ENCODE measurements around the gene MON2.

The MON2 gene

GRCh38 chr12:62640910-62641448 is 174.4 kb downstream of the MON2 start:
- TF ChIP-seq ZFX (IDR thresholded peaks at IDR 0.05; ENCODE audit: borderline replicate concordance) (no peak), CTCF (IDR thresholded peaks at IDR 0.05) (no peak)
- no peak overlapping the region for H3K27ac ChIP-seq

DNA sequence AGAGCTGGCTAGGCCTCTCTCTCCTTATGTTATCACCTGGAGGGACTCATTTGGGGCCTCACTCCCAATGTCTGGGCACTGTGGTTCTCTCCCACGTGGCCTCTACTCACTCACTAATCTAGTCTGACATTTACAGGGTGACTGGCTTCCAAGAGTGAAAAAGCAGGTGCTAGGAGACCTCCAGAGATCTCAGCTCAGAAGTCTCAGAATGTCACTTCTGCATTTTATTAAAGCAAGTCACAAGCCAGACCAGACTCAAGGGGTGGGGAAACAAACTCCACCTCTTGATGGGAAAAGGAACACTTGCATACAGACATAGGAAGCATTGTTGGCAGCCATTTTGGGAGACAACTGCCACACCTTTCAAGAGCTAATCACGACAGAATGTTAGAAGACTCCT is 175.9 kb downstream of the MON2 start:
- TF ChIP-seq ZFX (IDR thresholded peaks at IDR 0.05; ENCODE audit: borderline replicate concordance) (no peak), CTCF (IDR thresholded peaks at IDR 0.05) (no peak)
- no peak overlapping the region for H3K27ac ChIP-seq

DNA sequence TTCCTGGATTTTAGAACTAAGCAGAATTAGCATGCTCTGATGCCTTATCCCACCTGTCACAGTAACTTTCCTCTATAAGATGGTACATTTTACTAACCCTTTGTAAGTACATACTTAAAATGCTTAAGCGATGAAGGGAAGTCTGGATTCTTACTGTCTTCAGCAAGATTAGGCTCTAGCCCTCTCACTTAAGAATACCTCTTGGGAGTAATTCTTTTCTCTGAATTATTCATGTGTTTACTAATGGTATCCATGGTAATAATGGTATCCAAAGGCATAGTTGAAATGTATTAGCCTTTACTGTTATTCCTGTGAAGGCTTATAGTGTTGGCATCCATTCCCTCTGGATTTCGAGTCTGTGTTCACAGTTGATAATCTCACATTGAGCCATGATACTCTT is 176.9 kb downstream of the MON2 start:
- TF ChIP-seq CTCF (IDR thresholded peaks at IDR 0.05) (no peak), ZFX (IDR thresholded peaks at IDR 0.05; ENCODE audit: borderline replicate concordance) (no peak)
- H3K27ac ChIP-seq, result no peak overlapping the region

DNA sequence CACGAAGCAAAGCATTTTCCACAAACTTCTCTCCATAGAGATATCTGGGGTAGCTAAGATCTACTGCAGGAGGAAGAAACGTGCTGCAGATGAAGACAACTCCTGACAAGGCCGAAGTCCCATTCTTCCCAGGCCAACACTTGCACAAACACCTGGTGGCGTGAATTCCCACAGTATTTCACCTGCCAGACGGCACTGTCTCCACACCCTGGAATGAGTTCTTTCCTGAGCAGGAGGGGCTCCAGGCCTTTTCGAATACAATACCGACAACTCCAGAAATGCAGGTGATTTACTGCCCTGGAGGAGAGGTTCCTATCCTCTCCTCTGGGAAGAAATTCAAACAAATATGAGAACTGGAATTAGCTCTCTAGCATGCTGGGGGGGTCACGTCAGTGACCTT is 179.9 kb downstream of the MON2 start:
- TF ChIP-seq CTCF (IDR thresholded peaks at IDR 0.05) (no peak), ZFX (IDR thresholded peaks at IDR 0.05; ENCODE audit: borderline replicate concordance) (no peak)
- no peak overlapping the region for H3K27ac ChIP-seq

GRCh38 chr12:62647586-62647985 is 181.0 kb downstream of the MON2 start:
- no peak overlapping the region for H3K27ac ChIP-seq

DNA sequence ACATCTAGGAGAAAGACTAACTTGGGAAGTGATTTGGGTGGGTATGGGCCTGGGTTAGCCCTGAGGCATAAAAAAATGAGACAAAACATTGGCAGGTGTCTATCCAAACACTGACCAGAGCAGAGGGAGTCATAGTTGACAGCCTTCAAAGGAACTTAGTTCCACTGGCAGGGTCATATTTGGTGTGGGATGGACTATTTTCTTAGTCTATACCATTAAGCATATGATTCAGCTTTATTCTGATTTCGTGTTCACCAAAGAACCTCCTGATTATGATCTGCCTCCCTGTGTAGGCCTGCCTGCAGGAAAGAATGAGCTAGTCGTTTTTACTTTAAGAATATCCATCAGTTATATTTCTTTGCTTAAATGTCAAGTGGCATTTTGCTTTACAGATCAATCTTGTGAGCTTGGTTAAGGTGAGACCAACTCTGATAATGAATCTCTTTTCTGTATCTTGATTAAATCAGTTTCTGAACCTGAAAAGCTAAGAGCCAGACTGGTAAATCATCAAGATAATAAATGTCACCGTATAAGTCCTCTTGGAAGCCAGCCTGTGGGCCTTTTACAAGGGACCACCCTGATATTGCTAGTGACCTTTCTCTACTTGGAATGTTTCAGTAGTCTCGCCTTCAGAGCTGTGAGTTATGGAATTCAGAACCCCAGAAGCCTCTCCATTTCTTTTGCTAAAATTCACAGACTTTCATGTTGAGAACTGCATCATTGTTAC is 182.9 kb downstream of the MON2 start:
- no peak overlapping the region for H3K27ac ChIP-seq
- no peak for TF ChIP-seq CTCF (IDR thresholded peaks at IDR 0.05)
- TF ChIP-seq ZFX (IDR thresholded peaks at IDR 0.05; ENCODE audit: borderline replicate concordance), result no peak

More at GRCh38 chr12:62647586-62647985, 181.0 kb downstream of the MON2 start:
- TF ChIP-seq CTCF (IDR thresholded peaks at IDR 0.05), result no peak
- no peak for TF ChIP-seq ZFX (IDR thresholded peaks at IDR 0.05; ENCODE audit: borderline replicate concordance)
